Activated T-cell treated with anti-CD3 and anti-CD28 coated beads for 48 hours (primary cell): ENCODE data around the gene NFX1.
"Not testable (repeated sequence)": the region's sequence is repeated elsewhere in the genome, so short reads cannot be mapped to it uniquely, and the experiment has no call there.

Source experiments
- DNase-seq: peaks from one replicate; pipeline ENCODE4 v3.0.0-alpha.2; 2020; ENCODE audit warnings: low read depth

NFX1 gene

GRCh38 chr9:33391111-33391771, 100.9 kb downstream of the NFX1 start:
- not testable (repeated sequence) for DNase-seq

DNA sequence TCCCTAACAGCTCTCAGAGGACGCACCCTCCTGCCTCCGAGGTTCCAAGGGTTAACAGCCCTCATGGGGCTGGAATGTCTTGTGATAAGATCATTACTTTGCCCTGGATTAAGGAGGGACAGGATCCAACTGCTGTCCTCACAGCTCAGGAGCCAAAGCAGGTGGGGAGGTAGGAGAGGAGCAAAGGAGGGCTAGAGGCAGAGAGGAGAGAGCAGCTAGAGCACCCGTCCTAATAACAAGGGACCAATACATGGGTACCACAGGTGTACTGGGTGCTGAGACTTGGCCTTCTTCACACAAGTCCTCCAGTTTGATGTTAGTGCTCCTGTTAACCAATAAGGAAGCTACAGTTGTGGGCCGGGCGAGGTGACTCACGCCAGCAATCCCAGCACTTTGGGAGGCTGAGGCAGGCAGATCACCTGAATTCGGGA, 102.3 kb downstream of the NFX1 start:
- not testable (repeated sequence) for DNase-seq

DNA sequence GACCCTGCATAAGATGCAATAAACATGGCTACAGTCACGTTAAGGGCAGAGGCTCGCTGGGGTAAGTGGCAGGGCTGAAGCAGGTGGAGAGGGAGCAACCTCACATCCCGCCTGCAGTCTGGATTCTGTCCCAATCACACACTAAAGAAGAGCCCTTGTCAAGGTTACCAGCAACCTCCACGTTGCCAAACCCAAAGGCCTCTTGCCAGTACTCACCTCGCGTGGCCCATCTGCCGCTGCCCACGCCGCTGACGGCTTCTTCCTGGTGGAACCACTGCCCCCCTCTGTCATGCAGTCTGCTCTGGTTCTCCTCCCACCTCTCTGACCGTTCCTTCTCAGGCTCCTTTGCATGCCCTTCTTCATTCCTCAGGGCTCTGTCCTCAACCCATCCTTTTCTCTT, 103.3 kb downstream of the NFX1 start:
- DNase-seq: no peak

DNA sequence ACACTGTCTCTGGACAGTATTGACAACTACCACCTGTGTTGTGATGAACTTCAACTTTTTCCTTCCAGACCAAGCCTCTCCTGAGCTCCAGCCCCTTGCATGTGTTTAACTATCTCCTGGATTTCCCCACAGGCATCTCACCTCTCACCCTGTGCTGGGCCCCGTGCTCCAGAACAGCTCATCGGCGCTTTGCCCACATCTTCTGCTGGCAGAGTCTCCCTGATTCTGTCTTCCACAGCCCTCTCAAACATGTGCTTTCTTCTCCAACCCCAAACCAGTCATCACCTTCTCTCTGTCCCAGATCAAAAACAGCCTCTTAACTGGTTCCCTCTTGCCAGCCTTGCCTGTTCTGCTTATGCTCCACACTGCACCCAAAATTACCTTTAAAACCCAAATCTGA, 103.7 kb downstream of the NFX1 start:
- not testable (repeated sequence) for DNase-seq

DNA sequence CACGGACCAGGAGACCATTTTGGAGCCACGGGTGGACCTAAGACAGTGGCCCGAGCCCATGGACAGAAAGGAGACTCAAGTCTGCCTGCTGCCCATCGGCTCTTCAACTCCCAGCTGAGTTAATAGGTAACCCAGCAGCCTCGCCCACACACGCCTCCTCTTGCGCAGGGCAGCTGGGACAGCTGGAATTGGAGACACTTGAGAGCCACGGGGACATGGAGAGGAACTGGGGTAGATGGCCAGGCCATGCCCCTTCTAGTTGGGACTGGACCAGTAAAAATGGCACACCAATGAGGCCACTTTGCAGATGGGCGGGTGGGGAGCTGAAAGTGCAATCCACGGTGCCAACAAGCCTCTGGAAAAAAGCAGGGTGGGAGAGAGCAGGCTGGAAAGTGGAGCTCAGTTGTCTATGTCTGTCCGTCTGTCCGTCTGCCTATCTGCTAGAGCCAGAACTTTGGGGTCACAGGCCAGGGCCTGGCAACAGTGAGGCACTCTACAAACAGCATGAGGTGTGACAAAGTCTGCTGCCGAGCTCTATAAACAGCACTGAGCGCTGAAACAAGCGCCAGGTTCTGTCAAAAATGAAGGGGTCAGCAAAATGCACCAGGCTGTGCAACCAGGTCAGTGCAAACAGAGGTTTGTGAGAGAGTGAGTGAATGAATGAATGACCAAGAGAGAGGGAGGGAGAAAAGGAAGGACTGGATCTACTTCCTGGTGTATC, 105.0 kb downstream of the NFX1 start:
- DNase-seq: not testable (repeated sequence)

DNA sequence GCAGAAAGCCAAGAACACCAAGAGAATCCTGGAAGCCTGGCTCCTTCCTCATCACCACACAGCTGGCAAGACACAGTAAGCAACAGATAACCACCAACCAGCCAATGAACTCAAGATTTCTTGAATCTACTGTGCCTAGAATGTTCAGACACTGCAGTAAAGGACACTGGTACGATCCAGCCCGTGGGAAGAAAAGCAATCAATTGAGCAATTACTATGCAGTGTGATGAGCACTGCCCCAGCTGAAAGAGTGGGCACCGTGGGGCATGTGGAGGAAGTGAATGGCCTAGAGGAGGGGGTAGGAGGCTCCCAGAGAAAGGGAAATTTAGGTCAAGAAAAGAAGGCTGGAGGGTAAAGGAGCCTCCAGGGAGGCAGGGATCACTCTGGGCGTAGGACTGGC, 107.5 kb downstream of the NFX1 start:
- DNase-seq: not testable (repeated sequence)

DNA sequence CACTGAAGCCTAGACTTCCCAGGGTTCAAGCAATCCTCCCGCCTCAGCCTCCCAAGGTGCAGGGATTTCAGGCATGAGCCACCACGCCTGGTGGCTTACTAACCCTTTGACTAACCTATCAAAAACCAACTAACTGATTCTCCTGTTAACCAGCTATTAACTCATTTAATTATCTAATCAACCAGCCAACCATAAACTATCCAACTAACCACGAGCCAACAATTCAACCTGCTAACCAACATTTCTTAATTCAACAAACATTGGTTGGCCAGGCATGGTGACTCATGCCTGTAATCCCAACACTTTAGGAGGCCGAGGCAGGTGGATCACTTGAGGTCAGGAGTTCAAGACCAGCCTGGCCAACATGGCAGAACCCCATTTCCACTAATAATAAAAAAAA, 108.7 kb downstream of the NFX1 start:
- not testable (repeated sequence) for DNase-seq

DNA sequence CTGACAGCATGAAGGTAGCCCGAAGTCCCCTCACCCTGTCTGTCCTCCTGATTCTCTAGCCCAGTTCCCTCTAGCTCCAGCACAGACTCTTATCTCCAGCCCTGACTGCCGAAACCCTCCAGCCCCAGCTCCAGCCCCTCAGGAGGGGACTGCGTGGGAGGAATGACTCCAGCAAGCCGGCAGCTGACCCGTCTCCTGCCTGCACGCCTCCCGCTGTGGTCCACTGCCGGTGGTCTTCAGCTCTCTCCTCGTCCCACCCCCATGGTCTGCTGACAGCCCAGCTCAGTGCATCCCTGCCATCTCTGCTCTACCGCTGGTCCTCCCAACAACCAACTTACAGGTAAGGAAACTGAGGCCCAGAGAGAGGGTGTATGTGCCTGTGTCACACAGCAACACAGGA, 111.5 kb downstream of the NFX1 start:
- not testable (repeated sequence) for DNase-seq

GRCh38 chr9:33402371-33402770, 112.1 kb downstream of the NFX1 start, which contains the start of gene AQP7:
AQP7 (minus strand) TSS chr9:33402568; CDS start chr9:33401262, 1,306 bp downstream.
- not testable (repeated sequence) for DNase-seq

DNA sequence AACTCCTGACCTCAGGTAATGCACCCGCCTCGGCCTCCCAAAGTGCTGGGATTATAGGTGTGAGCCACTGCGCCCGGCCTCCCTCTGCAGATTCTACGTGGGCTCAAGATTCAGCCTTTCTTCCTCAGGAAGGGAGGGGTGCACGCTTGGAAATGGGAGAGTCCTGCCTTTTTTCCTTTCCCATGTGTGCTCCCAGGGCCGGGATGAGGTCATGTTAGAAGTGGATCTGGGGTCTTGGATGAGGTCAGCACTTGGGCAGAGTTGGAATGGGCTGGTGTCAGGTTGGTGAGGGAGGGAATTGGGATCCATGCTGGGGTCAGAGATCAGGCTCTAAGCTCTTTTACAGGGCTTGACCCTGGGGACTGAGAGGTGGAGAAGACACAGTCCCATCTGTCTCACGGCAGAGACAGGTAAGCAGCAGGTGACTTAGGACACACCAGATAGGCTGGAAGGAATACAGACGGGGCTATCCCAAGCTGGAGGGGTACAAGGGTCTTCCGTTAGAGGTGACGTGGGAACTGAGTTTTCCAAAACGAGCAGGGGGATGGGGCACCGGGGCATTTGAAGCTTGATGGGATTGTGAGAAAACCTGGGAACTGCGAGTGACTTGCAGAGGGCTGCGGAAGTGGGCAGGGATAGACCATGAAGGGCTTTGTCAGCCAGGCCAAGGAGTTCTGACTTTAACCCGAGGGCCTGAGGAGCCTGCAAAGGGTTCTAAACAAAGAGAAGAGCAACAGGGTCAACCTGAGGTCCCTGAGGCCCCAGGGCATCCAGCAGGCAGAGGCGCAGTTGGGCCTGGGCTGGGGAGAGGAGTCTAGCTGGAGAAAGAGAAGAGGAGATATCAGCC, 113.8 kb downstream of the NFX1 start:
- no peak for DNase-seq

DNA sequence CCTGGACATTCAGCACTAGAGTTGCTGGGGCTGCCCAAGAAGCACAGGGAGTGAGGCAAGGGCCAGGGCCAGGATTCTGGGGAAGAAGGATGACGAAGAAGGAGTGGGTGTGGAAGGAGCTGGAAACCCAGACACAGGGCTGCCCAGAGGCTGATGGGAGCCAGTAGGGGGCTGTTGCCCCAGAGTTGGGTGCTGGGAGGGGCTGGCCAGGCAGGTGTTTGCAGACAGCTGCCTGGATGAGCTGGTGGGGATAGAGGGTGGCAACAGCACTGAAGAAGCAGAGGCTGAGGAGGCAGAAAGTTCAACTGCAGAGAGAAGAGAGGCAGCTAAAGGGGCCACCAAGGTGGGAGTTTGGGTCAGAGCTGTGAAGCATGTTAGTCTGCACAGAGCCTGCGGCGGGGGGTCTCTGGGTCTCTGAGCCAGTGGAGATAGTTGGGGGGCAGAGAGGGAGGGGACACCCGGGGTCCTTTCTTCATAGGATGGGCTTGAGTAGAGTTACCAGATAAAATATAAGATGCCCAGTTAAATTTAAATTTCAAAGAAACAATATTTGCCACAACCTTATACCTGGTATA, 114.6 kb downstream of the NFX1 start:
- DNase-seq: no peak

DNA sequence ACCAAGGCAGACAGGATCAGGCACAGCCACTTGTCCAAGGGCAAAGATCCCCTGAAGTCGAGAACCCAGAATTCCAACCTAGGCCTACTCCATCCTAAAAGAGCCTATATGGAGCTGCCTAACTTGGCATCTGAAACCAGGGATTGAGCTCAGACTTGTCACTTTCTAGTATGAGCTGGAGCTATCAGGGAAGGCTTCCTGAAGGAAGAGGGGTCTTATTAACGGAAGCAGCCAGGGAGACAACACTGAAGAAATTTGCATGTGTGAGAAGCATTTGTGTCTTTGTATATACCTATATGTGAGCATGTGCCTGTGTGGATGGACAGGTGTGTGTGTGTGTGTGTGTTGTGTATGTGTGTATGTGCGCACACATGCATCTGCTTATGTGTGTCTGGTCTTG, 116.7 kb downstream of the NFX1 start:
- DNase-seq: no peak

- no peak for DNase-seq
These were observed 117.8 kb downstream of the NFX1 start for GRCh38 chr9:33408087-33408486.

GRCh38 chr9:33414268-33414667, 124.0 kb downstream of the NFX1 start:
- no peak for DNase-seq

- DNase-seq: no peak
These were observed 124.7 kb downstream of the NFX1 start for GRCh38 chr9:33414889-33415500.

- peak; percentile 88 for DNase-seq
These were observed 125.3 kb downstream of the NFX1 start for GRCh38 chr9:33415501-33416038.

- DNase-seq: no peak
These were observed 126.7 kb downstream of the NFX1 start for GRCh38 chr9:33416996-33417395.

- no peak for DNase-seq
These were observed 127.8 kb downstream of the NFX1 start for GRCh38 chr9:33418090-33418489.

DNA sequence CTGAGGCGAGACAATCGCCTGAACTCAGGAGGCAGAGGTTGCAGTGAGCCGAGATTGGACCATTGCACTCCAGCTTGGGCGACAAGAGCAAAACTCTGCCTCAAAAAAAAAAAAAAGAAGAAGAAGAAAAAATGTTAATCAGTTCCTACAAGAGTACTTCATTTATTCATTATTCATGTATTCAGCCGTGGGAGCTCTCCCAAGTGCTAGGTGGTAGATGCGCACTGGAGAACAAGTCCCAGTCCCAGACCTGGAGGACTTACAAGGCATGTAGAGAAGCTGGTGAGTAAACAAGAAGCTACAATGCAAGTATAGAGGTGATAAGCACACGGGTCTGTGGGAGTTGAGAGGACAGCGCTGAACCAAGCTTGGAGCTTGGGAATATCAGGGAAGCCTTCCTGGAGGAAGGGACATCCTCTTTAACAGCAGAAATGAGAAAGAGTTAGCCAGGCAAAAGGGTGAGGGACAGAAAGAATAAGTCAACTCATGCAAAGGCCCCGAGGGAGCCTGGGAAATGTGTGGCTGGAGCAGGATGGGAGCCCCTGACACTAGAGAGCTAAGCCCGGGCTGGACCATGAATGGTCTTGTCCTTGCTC, 129.5 kb downstream of the NFX1 start:
- DNase-seq: no peak
